GM12892 (cell line): ENCODE results near the gene MAPK8IP1.

ENCODE experiments used
- POLR2A ChIP-seq: IDR thresholded peaks from 2 replicates; pipeline ENCODE4 v1.6.1; 2011; ENCODE audit warnings: low read depth, low read length, control low read depth
- POLR2AphosphoS5 ChIP-seq: IDR thresholded peaks from 2 replicates; pipeline ENCODE4 v1.6.1; 2011; ENCODE audit warnings: low read depth, low read length, control low read depth
- TAF1 ChIP-seq: IDR thresholded peaks from 2 replicates; pipeline ENCODE4 v1.6.1; 2011; ENCODE audit warnings: low read depth, mild to moderate bottlenecking, control low read depth, low read length, borderline replicate concordance

DNA sequence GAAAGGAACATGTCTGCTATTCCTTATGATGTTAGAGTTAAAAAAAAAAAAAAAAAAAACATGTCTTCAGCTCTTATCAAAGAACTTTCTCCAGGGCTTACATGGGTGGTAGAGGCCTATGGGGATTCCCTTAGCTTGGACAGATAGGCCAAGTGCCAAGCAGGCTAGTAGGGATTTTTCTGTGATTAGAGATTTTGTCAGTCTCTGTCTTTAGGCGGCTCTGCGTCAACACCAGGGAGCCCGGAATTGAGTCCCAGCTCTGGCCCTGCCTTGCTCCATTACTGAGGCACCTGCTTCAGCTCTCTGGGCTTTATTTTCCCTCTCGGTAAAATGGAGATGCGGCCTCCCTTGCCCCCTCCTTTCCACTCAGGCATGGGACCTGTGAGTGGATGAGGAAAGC lies 25.1 kb upstream of the MAPK8IP1 start:
- no peak for TF ChIP-seq TAF1
- TF ChIP-seq POLR2AphosphoS5: no peak
- no peak for TF ChIP-seq POLR2A
